Stimulated activated CD8-positive, alpha-beta memory T cell treated with anti-CD3 and anti-CD28 coated beads, Interleukin-15, amount 100 ng/mL, for 48 hours (primary cell): ENCODE results near the gene DBN1.
A peak's percentile ranks its signal among the peaks of the same experiment; 100 is the strongest.

Source experiments
- DNase-seq, 2 donors: peaks; one replicate each; pipeline ENCODE4 v3.0.0-alpha.2; 2020; ENCODE audit warnings: low read depth in 2 of 2

The DBN1 gene

GRCh38 chr5:177455661-177456590 lies 17.5 kb downstream of the DBN1 start:
- peak; percentile 91 to 92 for DNase-seq

- peak; percentile 89 to 90 for DNase-seq
Measured at GRCh38 chr5:177455036-177455660, 18.3 kb downstream of the DBN1 start.

GRCh38 chr5:177454397-177455035 lies 18.9 kb downstream of the DBN1 start:
- peak; percentile 91 to 93 for DNase-seq

GRCh38 chr5:177453852-177454396 lies 19.5 kb downstream of the DBN1 start:
- DNase-seq = no peak

- DNase-seq = no peak
Measured at GRCh38 chr5:177452688-177453638, 20.5 kb downstream of the DBN1 start.

GRCh38 chr5:177450667-177451424 lies 22.6 kb downstream of the DBN1 start:
- no peak for DNase-seq

GRCh38 chr5:177449140-177450061 lies 24.0 kb downstream of the DBN1 start:
- DNase-seq = no peak

GRCh38 chr5:177448244-177448950 lies 25.0 kb downstream of the DBN1 start:
- DNase-seq = no peak

- no peak for DNase-seq
Measured at GRCh38 chr5:177447611-177448243, 25.7 kb downstream of the DBN1 start.

GRCh38 chr5:177447066-177447610 lies 26.3 kb downstream of the DBN1 start:
- DNase-seq = peak; percentile 54 to 56

- peak; percentile 61 to 62 for DNase-seq
Measured at GRCh38 chr5:177446200-177447065, 27.0 kb downstream of the DBN1 start, which contains the start of gene PRR7. TSS of gene PRR7 (plus strand) at chr5:177446814. CDS start at chr5:177455068, 8,254 bp downstream.

GRCh38 chr5:177445917-177446199 lies 27.6 kb downstream of the DBN1 start:
- DNase-seq = no peak

GRCh38 chr5:177445052-177445916 lies 28.1 kb downstream of the DBN1 start:
- DNase-seq = no peak

GRCh38 chr5:177444106-177445051 lies 29.1 kb downstream of the DBN1 start:
- DNase-seq = no peak
